Mammary epithelial cell (primary cell): ENCODE measurements around the gene ATP6V1C2.
A peak's percentile ranks its signal among the peaks of the same experiment; 100 is the strongest.

Source experiments
- EZH2 ChIP-seq: IDR thresholded peaks from 2 replicates; pipeline ENCODE4 v1.6.1; 2012; ENCODE audit warnings: low read length, inconsistent platforms, borderline replicate concordance
- TF ChIP-seq, protein P1 (sequence below), 2 donors: IDR thresholded peaks in 1 of 2; conservative IDR thresholded peaks in 1 of 2; 2 replicates each; pipeline ENCODE4 v1.5.1; 2011 to 2012; ENCODE audit warnings: inconsistent platforms in 2 of 2, low read length in 2 of 2, mild to moderate bottlenecking in 2 of 2, control low read depth in 1 of 2, low read depth in 1 of 2; ENCODE audit not compliant: insufficient read depth in 1 of 2; ENCODE audit errors: extremely low read depth in 1 of 2

DNA sequence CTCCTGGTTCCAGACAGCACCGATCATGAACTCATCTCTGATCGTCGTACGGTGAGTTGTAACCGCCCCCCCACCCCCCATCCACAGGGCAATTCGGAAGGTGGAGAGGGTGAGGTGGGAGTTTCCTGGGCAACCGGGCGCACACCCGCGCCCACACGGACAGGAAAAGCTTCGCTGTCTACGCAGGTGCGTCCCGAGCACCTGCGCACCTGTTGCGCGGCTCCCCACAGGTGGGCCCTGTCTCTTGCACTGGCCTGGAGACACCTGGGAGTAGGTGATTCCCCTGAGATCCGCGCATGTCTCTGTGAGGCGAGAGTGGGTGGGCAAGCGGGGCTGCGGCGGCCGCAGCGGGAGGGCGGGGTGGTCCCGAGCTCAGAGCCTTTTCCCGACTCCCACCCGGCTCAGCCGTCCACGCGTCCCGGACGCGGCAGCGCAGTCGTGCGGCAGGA is 459 bp upstream of the ATP6V1C2 start:
- peak; percentile 73 for TF ChIP-seq EZH2
- TF ChIP-seq, protein P1, sequence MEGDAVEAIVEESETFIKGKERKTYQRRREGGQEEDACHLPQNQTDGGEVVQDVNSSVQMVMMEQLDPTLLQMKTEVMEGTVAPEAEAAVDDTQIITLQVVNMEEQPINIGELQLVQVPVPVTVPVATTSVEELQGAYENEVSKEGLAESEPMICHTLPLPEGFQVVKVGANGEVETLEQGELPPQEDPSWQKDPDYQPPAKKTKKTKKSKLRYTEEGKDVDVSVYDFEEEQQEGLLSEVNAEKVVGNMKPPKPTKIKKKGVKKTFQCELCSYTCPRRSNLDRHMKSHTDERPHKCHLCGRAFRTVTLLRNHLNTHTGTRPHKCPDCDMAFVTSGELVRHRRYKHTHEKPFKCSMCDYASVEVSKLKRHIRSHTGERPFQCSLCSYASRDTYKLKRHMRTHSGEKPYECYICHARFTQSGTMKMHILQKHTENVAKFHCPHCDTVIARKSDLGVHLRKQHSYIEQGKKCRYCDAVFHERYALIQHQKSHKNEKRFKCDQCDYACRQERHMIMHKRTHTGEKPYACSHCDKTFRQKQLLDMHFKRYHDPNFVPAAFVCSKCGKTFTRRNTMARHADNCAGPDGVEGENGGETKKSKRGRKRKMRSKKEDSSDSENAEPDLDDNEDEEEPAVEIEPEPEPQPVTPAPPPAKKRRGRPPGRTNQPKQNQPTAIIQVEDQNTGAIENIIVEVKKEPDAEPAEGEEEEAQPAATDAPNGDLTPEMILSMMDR (conservative IDR thresholded peaks at IDR 0.05 in 1 of 2, IDR thresholded peaks at IDR 0.05 in 1 of 2; ENCODE audit: extremely low read depth in 1 of 2, insufficient read depth in 1 of 2, low read depth in 1 of 2, low read length in 2 of 2): no peak
